GM12878 (cell line): ENCODE results near the gene PPP2R1B. TPM values are rescaled to one million over a fixed set of nuclear protein-coding genes. Genes with fewer than 3 reads are reported as not detected.

Source experiments
- ATAC-seq: fragments of 200-7000 bp; cut with Tn5 transposase; 3 replicates; pipeline ENCODE4 v1.9.1; 2020; ENCODE audit warnings: mild to moderate bottlenecking, moderate library complexity
- BruUV-seq: library from RNA; stranded (reverse); fragments of 400-500 nt; replicated peaks from 2 replicates; lab custom pipeline; 2021; lab: Mats Ljungman, UMichigan
- CTCF ChIA-PET: fragments of 300-600 bp; sonication (Branson Sonifier 250); formaldehyde crosslinking; extraction: SDS; loops from one replicate; lab custom pipeline; 2021; ENCODE audit warnings: inconsistent platforms; lab: Yijun Ruan, JAX
- POLR2A ChIA-PET: fragments of 350-600 bp; formaldehyde crosslinking; extraction: SDS; loops from one replicate; lab custom pipeline; 2021; ENCODE audit warnings: inconsistent platforms; lab: Charles Lee
- RAD21 ChIA-PET: fragments of 300-600 bp; sonication (Branson Sonifier 250); formaldehyde crosslinking; loops from one replicate; lab custom pipeline; 2023; ENCODE audit warnings: antibody characterized with exemption; ENCODE audit not compliant: unreplicated experiment; lab: Charles Lee
- SMC1A ChIA-PET: fragments of 300-600 bp; sonication (Branson Sonifier 250); formaldehyde crosslinking; loops from one replicate; lab custom pipeline; 2023; ENCODE audit not compliant: unreplicated experiment, uncharacterized antibody; lab: Charles Lee
- DNase-seq: peaks from one replicate; pipeline ENCODE4 v3.0.0-alpha.2; 2011; ENCODE audit warnings: low read depth, low spot score
- FAIRE-seq: peaks from 3 replicates; lab custom pipeline; 2011; peaks lifted over from hg19 to GRCh38; lab: Jason Lieb, UNC
- H2AFZ ChIP-seq: 2 replicates; pipeline ENCODE4 v1.6.0; 2011; ENCODE audit warnings: low read depth, low read length, control low read depth; ENCODE audit not compliant: control insufficient read depth
- H3K27ac ChIP-seq: 2 replicates; pipeline ENCODE4 v1.5.1; 2011; ENCODE audit warnings: control low read depth; ENCODE audit not compliant: control insufficient read depth, insufficient read depth
- H3K27me3 ChIP-seq, 2 experiments: replicated peaks in 1 of 2; 2 replicates each; pipeline versions ENCODE4 v1.6.0 to v1.6.1; 2011; ENCODE audit warnings: low read length in 1 of 2; ENCODE audit not compliant: control insufficient read depth in 2 of 2, insufficient read depth in 2 of 2
- H3K36me3 ChIP-seq, 2 experiments: 2 replicates each; pipeline ENCODE4 v1.5.1; 2011; ENCODE audit warnings: low read length in 1 of 2; ENCODE audit not compliant: control insufficient read depth in 2 of 2, insufficient read depth in 2 of 2
- H3K4me1 ChIP-seq: 2 replicates; pipeline ENCODE4 v1.6.1; 2011; ENCODE audit warnings: mild to moderate bottlenecking, low read length, moderate library complexity, mixed read lengths; ENCODE audit not compliant: control insufficient read depth, insufficient read depth
- H3K4me2 ChIP-seq: 2 replicates; pipeline ENCODE4 v1.6.0; 2011; ENCODE audit warnings: control low read depth; ENCODE audit not compliant: control insufficient read depth, insufficient read depth
- H3K4me3 ChIP-seq: fragments of 200-600 bp; sonication (generic); 2 replicates; pipeline ENCODE4 v1.5.1; 2016
- H3K79me2 ChIP-seq: 2 replicates; pipeline ENCODE4 v1.6.0; 2011; ENCODE audit warnings: low read length; ENCODE audit not compliant: control insufficient read depth, insufficient read depth
- H3K9ac ChIP-seq: 2 replicates; pipeline ENCODE4 v1.8.0; 2011; ENCODE audit warnings: low read length, control low read depth, mixed read lengths; ENCODE audit not compliant: control insufficient read depth, insufficient read depth
- H3K9me3 ChIP-seq: replicated peaks from 3 replicates; pipeline ENCODE4 v1.5.1; 2011; ENCODE audit warnings: mild to moderate bottlenecking, low read length; ENCODE audit not compliant: control insufficient read depth, insufficient read depth
- H4K20me1 ChIP-seq: 2 replicates; pipeline ENCODE4 v1.6.0; 2011; ENCODE audit not compliant: control insufficient read depth, insufficient read depth
- CBX5 ChIP-seq: sonication (generic); IDR thresholded peaks from 2 replicates; pipeline ENCODE4 v1.6.1; 2016; ENCODE audit warnings: low read depth, moderate library complexity, mild to moderate bottlenecking, inconsistent platforms
- CHD1 ChIP-seq: IDR thresholded peaks from 2 replicates; pipeline ENCODE4 v1.6.1; 2012; ENCODE audit warnings: low read depth, low read length, improper control_type of control experiment
- HDGF ChIP-seq: fragments of 450-650 bp; IDR thresholded peaks from 2 replicates; pipeline ENCODE4 v1.6.1; 2016; ENCODE audit warnings: antibody characterized with exemption
- KAT2A ChIP-seq: conservative IDR thresholded peaks from 2 replicates; pipeline ENCODE4 v1.6.1; 2011; ENCODE audit warnings: low read depth, low read length; ENCODE audit not compliant: control insufficient read depth
- NFYA ChIP-seq: IDR thresholded peaks from 2 replicates; pipeline ENCODE4 v1.6.1; 2011; ENCODE audit warnings: low read depth, mild to moderate bottlenecking, low read length, improper control_type of control experiment, borderline replicate concordance
- NR2F1 ChIP-seq: fragments of 450-650 bp; conservative IDR thresholded peaks from 2 replicates; pipeline ENCODE4 v1.6.1; 2017; ENCODE audit warnings: mild to moderate bottlenecking
- RELA ChIP-seq: fragments of 450-650 bp; IDR thresholded peaks from 2 replicates; pipeline ENCODE4 v1.8.0; 2014; ENCODE audit warnings: borderline replicate concordance; ENCODE audit not compliant: partially characterized antibody
- RFX5 ChIP-seq: IDR thresholded peaks from 2 replicates; pipeline ENCODE4 v1.6.1; 2011; ENCODE audit warnings: low read depth, low read length, improper control_type of control experiment
- SRF ChIP-seq, 2 experiments: IDR thresholded peaks; 2 replicates each; pipeline ENCODE4 v1.6.1; 2011; ENCODE audit warnings: low read depth in 2 of 2, low read length in 2 of 2, mild to moderate bottlenecking in 1 of 2, moderate library complexity in 1 of 2
- ZSCAN29 ChIP-seq: fragments of 450-650 bp; IDR thresholded peaks from 2 replicates; pipeline ENCODE4 v1.6.1; 2017; ENCODE audit warnings: mild to moderate bottlenecking, moderate library complexity
- WGBS: methylation state at CpG from one replicate; pipeline ENCODE4 v1.1.6; 2016; ENCODE audit warnings: low lambda C conversion rate; ENCODE audit not compliant: insufficient replicate concordance, insufficient coverage; ENCODE audit errors: missing lambda C conversion rate; 5-methylcytosine and 5-hydroxymethylcytosine counted together
- in situ Hi-C: fragments of 300-500 bp; cut with MboI; formaldehyde crosslinking; loops from 9 replicates; pipeline ENCODE4 v1.14.3; 2018; ENCODE audit warnings: mixed read lengths
- intact Hi-C: fragments of 100-400 bp; cut with micrococcal nuclease; formaldehyde crosslinking; loops from one replicate; pipeline ENCODE4 v1.14.2; 2022; ENCODE audit not compliant: unreplicated experiment
- polyA plus RNA-seq, 11 experiments: library from polyadenylated mRNA; depleted of rRNA in 4 of 11; unstranded in 6 of 11; stranded (reverse) in 5 of 11; fragments of >200 nt; fragmentation: Nextera tagmentation in 4 of 11; fragmentation: Illumina TruSeq in 1 of 11; extraction: Ambion mirVana in 4 of 11; extraction: Trizol in 1 of 11; gene quantifications; 1 replicate in 1 of 11; 2 replicates in 10 of 11; pipeline versions ENCODE4 v1.2.1 to v1.2.3, GENCODE V29; 2011 to 2016; ENCODE audit warnings: inconsistent platforms in 2 of 11, missing spikeins in 2 of 11, low read depth in 1 of 11
- total RNA-seq, 4 experiments: library from RNA; depleted of rRNA in 3 of 4; stranded (reverse); fragments of >200 nt in 3 of 4; fragmentation: Illumina TruSeq in 1 of 4; extraction: Trizol in 1 of 4; gene quantifications; 2 replicates each; pipeline versions ENCODE4 v1.2.1 to v1.2.3, GENCODE V29; 2013 to 2021
- TF ChIP-seq, protein P1 (sequence below): fragments of 450-650 bp; IDR thresholded peaks from 2 replicates; pipeline ENCODE4 v1.6.1; 2017; ENCODE audit warnings: antibody characterized with exemption, mild to moderate bottlenecking, moderate library complexity
- TF ChIP-seq, protein P2 (sequence below): fragments of 450-650 bp; conservative IDR thresholded peaks from 2 replicates; pipeline ENCODE4 v1.6.1; 2017; ENCODE audit warnings: mild to moderate bottlenecking, moderate library complexity

PPP2R1B gene
- total and polyA plus RNA-seq, 10 of the 15 experiments (the other 5 are each of a cell fraction or from before 2014, with no cell fraction given) = 26.6 to 68.2 (median 35.7) TPM

GRCh38 chr11:111696556-111696955 lies 69.6 kb downstream of the PPP2R1B start:
- ChIA-PET SMC1A (interaction anchor here (0.6 to 6.7 kb wide), 22 partner anchors 8 to 145 kb away, joined by 3 to 69 read pairs (median 5); partner anchors contain the start of gene PPP2R1B), CTCF (interaction anchor here (1.0 to 6.8 kb wide), 4 partner anchors 15 to 91 kb away, joined by 3 to 50 read pairs (median 20); no protein-coding TSS in a partner anchor)

More at GRCh38 chr11:111696556-111696955, 69.6 kb downstream of the PPP2R1B start:
- in situ Hi-C loops = no loop called here
- FAIRE-seq (no peak), ATAC-seq (no peak), DNase-seq (no peak)
- Histone ChIP-seq H3K27me3 (no peaks in the 10 kb centered on the region), H2AFZ (no peak overlapping the region), H3K4me2 (no peak overlapping the region), H3K4me3 (no peak overlapping the region), H3K27ac (no peak overlapping the region), H3K4me1 (peaks cover 14% of the 10 kb centered on the region), H3K36me3 (peaks cover 0 to 4% of the 10 kb centered on the region in 2 experiments; a peak in 1 of 4 replicates), H3K79me2 (no peaks in the 10 kb centered on the region), H4K20me1 (no peaks in the 10 kb centered on the region), H3K9ac (no peak overlapping the region), H3K9me3 (no peaks in the 10 kb centered on the region)
- WGBS = 96% methylated on average over 1 of the region's 1 CpG
- POLR2A ChIA-PET = interaction anchor here (0.7 to 1.5 kb wide), 7 partner anchors 18 to 90 kb away, joined by 3 to 5 read pairs (median 3); no protein-coding TSS in a partner anchor
- intact Hi-C loops = loop anchor here (2.0 kb wide), 1 partner anchor 94 kb away; the partner anchor contains the start of gene SIK2
- RAD21 ChIA-PET = interaction anchor here (0.6 to 3.2 kb wide), 6 partner anchors 46 to 94 kb away, joined by 3 to 13 read pairs (median 5); partner anchors contain the start of gene PPP2R1B
- TF ChIP-seq RELA (no peak), NFYA (no peak), CHD1 (no peak), ZSCAN29 (no peak), RFX5 (no peak), SRF (IDR thresholded peaks at IDR 0.05; ENCODE audit: low read depth in 2 of 2, low read length in 2 of 2) (no peak), NR2F1 (no peak), HDGF (no peak), KAT2A (no peak), CBX5 (no peak)
- TF ChIP-seq, protein P1, sequence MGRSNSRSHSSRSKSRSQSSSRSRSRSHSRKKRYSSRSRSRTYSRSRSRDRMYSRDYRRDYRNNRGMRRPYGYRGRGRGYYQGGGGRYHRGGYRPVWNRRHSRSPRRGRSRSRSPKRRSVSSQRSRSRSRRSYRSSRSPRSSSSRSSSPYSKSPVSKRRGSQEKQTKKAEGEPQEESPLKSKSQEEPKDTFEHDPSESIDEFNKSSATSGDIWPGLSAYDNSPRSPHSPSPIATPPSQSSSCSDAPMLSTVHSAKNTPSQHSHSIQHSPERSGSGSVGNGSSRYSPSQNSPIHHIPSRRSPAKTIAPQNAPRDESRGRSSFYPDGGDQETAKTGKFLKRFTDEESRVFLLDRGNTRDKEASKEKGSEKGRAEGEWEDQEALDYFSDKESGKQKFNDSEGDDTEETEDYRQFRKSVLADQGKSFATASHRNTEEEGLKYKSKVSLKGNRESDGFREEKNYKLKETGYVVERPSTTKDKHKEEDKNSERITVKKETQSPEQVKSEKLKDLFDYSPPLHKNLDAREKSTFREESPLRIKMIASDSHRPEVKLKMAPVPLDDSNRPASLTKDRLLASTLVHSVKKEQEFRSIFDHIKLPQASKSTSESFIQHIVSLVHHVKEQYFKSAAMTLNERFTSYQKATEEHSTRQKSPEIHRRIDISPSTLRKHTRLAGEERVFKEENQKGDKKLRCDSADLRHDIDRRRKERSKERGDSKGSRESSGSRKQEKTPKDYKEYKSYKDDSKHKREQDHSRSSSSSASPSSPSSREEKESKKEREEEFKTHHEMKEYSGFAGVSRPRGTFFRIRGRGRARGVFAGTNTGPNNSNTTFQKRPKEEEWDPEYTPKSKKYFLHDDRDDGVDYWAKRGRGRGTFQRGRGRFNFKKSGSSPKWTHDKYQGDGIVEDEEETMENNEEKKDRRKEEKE = no peak
- TF ChIP-seq, protein P2, sequence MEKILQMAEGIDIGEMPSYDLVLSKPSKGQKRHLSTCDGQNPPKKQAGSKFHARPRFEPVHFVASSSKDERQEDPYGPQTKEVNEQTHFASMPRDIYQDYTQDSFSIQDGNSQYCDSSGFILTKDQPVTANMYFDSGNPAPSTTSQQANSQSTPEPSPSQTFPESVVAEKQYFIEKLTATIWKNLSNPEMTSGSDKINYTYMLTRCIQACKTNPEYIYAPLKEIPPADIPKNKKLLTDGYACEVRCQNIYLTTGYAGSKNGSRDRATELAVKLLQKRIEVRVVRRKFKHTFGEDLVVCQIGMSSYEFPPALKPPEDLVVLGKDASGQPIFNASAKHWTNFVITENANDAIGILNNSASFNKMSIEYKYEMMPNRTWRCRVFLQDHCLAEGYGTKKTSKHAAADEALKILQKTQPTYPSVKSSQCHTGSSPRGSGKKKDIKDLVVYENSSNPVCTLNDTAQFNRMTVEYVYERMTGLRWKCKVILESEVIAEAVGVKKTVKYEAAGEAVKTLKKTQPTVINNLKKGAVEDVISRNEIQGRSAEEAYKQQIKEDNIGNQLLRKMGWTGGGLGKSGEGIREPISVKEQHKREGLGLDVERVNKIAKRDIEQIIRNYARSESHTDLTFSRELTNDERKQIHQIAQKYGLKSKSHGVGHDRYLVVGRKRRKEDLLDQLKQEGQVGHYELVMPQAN = no peak
- BruUV-seq = no TSS peak
